ENCODE results near the gene ASXL1.
A peak's percentile ranks its signal among the peaks of the same experiment; 100 is the strongest.

ASXL1 gene

DNA sequence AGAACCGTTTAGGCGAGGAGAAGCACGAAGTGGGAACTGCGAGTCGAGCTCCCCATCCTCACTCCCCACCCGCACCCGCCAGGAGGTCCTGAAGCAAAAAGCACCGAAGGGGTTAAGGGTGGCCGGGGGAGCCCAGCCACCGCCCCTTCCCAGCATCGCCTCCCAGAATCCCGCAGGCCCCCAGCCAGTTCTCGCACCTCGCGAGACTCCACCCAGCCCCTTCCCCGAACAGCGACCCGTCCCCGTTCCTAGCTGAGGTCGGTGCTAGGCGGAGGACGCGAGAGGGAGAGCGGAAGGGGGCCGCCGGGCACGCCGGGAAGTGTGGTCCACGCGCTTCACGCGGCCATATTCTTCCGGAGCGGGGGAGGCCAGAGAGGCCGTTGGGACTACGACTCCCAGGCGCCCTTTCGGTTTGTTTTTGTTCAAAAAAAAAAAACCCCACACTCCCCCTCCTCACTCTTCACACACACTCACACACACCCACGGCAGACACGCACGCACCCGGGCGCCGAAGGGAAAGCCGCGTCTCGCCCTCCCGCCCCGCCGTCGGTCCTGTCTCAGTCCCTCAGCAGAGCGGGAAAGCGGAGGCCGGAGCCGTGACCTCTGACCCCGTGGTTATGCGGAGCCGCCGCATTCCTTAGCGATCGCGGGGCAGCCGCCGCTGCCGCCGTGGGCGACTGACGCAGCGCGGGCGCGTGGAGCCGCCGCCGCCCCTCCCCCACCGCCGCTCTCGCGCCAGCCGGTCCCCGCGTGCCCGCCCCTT, at the start of gene ASXL1:
Gene ASXL1 (plus strand): TSS at position 463 of the 763 bp plus-strand sequence. CDS start 445 bp downstream, outside the sequence.
- peaks cover 23% of the 10 kb centered on the region for H3K36me3 ChIP-seq (ENCODE audit: insufficient read depth, low read length)
- peak within 1 kb of the TSS; percentile 93 for H3K4me2 ChIP-seq (ENCODE audit: low read length)
- peaks cover 43% of the 10 kb centered on the region for H3K79me2 ChIP-seq (ENCODE audit: insufficient read depth, low read length)
- H3K9me3 ChIP-seq (ENCODE audit: low read length): no peaks in the 10 kb centered on the region
- no peaks in the 10 kb centered on the region for H4K20me1 ChIP-seq (ENCODE audit: insufficient read depth, low read length)
- TF ChIP-seq, protein P1, sequence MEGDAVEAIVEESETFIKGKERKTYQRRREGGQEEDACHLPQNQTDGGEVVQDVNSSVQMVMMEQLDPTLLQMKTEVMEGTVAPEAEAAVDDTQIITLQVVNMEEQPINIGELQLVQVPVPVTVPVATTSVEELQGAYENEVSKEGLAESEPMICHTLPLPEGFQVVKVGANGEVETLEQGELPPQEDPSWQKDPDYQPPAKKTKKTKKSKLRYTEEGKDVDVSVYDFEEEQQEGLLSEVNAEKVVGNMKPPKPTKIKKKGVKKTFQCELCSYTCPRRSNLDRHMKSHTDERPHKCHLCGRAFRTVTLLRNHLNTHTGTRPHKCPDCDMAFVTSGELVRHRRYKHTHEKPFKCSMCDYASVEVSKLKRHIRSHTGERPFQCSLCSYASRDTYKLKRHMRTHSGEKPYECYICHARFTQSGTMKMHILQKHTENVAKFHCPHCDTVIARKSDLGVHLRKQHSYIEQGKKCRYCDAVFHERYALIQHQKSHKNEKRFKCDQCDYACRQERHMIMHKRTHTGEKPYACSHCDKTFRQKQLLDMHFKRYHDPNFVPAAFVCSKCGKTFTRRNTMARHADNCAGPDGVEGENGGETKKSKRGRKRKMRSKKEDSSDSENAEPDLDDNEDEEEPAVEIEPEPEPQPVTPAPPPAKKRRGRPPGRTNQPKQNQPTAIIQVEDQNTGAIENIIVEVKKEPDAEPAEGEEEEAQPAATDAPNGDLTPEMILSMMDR (IDR thresholded peaks at IDR 0.05; ENCODE audit: low read length): no peak
- no peak for TF ChIP-seq EZH2 (IDR thresholded peaks at IDR 0.05; ENCODE audit: borderline replicate concordance, low read length)
- H3K4me1 ChIP-seq (ENCODE audit: insufficient read depth, low read length, severe bottlenecking): peaks cover 70% of the 10 kb centered on the region
- no peaks in the 10 kb centered on the region for H3K9me2 ChIP-seq (ENCODE audit: low read depth, low read length)
- peak within 1 kb of the TSS; percentile 93 for H3K9ac ChIP-seq (ENCODE audit: low read length)
- H3K4me3 ChIP-seq (ENCODE audit: low read depth, low read length, poor library complexity, severe bottlenecking): peak within 1 kb of the TSS; percentile 96
- H3K27ac ChIP-seq (ENCODE audit: low read depth, low read length, poor library complexity, severe bottlenecking): peak within 1 kb of the TSS; percentile 99
- H3F3A ChIP-seq (ENCODE audit: insufficient read depth, low read length): peaks cover 9% of the 10 kb centered on the region; the same call in 1 of the 2 replicates
- no peaks in the 10 kb centered on the region for H3K27me3 ChIP-seq (ENCODE audit: insufficient read depth, low read length)
- H2AFZ ChIP-seq (ENCODE audit: low read length): no peak within 1 kb of the TSS

DNA sequence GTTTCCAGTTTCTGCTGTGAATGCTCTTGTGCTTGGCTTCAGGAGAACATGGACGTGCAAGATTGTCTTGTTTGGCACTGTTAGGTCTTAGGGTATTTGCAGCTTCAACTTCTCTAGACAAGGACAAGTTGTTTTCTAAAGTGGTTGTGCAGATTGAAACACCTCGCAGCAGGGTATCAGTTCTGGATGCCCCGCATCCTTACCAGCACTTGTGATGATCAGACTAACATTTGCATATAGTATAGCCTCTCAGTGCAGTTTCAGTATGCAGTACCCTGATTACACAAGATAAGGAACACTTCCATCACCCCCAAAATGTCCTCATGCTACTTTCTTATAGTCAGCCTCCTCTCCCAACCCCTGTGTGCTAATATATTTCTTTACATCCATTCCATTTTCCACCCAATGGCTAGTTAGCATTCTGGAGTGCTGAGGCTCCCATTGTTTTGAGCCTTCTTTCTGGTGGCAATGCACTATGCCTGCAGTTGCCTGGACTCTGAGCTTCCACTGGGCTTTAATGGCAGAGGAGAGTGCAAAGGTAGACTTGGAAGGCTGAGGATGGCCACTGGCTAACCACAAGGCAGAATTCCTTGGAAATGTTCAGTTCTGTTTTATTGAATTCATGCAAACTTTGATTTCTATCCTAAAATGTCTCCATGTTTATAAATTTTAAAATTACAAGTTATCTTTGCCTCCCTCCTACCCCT, 45.3 kb upstream of the ASXL1 start:
- H3K27me3 ChIP-seq (ENCODE audit: insufficient read depth, low read length): no peaks in the 10 kb centered on the region
- peaks cover 34% of the 10 kb centered on the region for H3K36me3 ChIP-seq (ENCODE audit: insufficient read depth, low read length)
- no peak overlapping the region for H2AFZ ChIP-seq (ENCODE audit: low read length)
- H3K4me2 ChIP-seq (ENCODE audit: low read length): no peak overlapping the region
- H3K27ac ChIP-seq (ENCODE audit: low read depth, low read length, poor library complexity, severe bottlenecking): no peak overlapping the region
- no peak overlapping the region for H3K9ac ChIP-seq (ENCODE audit: low read length)
- H3K4me1 ChIP-seq (ENCODE audit: insufficient read depth, low read length, severe bottlenecking): no peaks in the 10 kb centered on the region
- TF ChIP-seq, protein P1 (IDR thresholded peaks at IDR 0.05; ENCODE audit: low read length): no peak
- H3K9me3 ChIP-seq (ENCODE audit: low read length): no peaks in the 10 kb centered on the region
- no peaks in the 10 kb centered on the region for H3F3A ChIP-seq (ENCODE audit: insufficient read depth, low read length)
- no peak overlapping the region for H3K4me3 ChIP-seq (ENCODE audit: low read depth, low read length, poor library complexity, severe bottlenecking)
- H3K79me2 ChIP-seq (ENCODE audit: insufficient read depth, low read length): no peaks in the 10 kb centered on the region
- H4K20me1 ChIP-seq (ENCODE audit: insufficient read depth, low read length): no peaks in the 10 kb centered on the region
- H3K9me2 ChIP-seq (ENCODE audit: low read depth, low read length): no peaks in the 10 kb centered on the region

DNA sequence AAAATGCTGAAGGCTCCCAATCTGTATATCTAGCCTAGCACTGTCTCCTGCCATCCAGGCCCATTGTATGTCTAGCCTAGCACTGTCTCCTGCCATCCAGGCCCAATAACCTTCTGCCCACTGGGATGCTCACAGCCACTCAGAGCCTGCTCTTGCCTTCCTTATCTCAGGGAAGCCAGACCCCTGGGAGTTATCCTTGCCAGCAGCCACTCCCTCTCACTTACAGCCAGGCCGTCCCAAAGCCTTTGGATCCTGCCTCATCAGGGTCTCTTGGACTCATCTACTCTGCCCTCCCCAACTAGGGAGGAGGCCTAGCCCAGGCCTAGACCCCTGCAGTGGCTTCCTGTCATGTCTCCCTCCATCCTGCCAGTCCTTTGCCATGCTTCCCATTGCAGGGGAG, 43.4 kb upstream of the ASXL1 start:
- no peaks in the 10 kb centered on the region for H3K27me3 ChIP-seq (ENCODE audit: insufficient read depth, low read length)
- H3K4me1 ChIP-seq (ENCODE audit: insufficient read depth, low read length, severe bottlenecking): no peaks in the 10 kb centered on the region
- no peaks in the 10 kb centered on the region for H3K9me3 ChIP-seq (ENCODE audit: low read length)
- no peaks in the 10 kb centered on the region for H4K20me1 ChIP-seq (ENCODE audit: insufficient read depth, low read length)
- no peak overlapping the region for H3K27ac ChIP-seq (ENCODE audit: low read depth, low read length, poor library complexity, severe bottlenecking)
- H3K4me2 ChIP-seq (ENCODE audit: low read length): no peak overlapping the region
- no peak overlapping the region for H3K4me3 ChIP-seq (ENCODE audit: low read depth, low read length, poor library complexity, severe bottlenecking)
- no peak overlapping the region for H3K9ac ChIP-seq (ENCODE audit: low read length)
- no peaks in the 10 kb centered on the region for H3K79me2 ChIP-seq (ENCODE audit: insufficient read depth, low read length)
- H3F3A ChIP-seq (ENCODE audit: insufficient read depth, low read length): no peaks in the 10 kb centered on the region
- peaks cover 40% of the 10 kb centered on the region for H3K36me3 ChIP-seq (ENCODE audit: insufficient read depth, low read length)
- TF ChIP-seq, protein P1 (IDR thresholded peaks at IDR 0.05; ENCODE audit: low read length): no peak
- TF ChIP-seq EZH2 (IDR thresholded peaks at IDR 0.05; ENCODE audit: borderline replicate concordance, low read length): no peak
- H3K9me2 ChIP-seq (ENCODE audit: low read depth, low read length): no peaks in the 10 kb centered on the region
- H2AFZ ChIP-seq (ENCODE audit: low read length): no peak overlapping the region
